Endothelial cell of umbilical vein (primary cell): ENCODE results near the gene BAZ1A. TPM values are rescaled to one million over a fixed set of nuclear protein-coding genes. Genes with fewer than 3 reads are reported as not detected.

ENCODE experiments used
- BruUV-seq: library from RNA; stranded (reverse); fragments of 400-500 nt; replicated peaks from 2 replicates; lab custom pipeline; 2021; lab: Mats Ljungman, UMichigan
- CTCF ChIA-PET: fragments of 300-600, 350-600 bp; sonication (Branson Sonifier 250); formaldehyde crosslinking; loops from one replicate; lab custom pipeline; 2021; ENCODE audit warnings: antibody characterized with exemption, inconsistent platforms; lab: Charles Lee
- POLR2A ChIA-PET: fragments of 300-600, 350-600 bp; sonication (Branson Sonifier 250); formaldehyde crosslinking; loops from one replicate; lab custom pipeline; 2021; ENCODE audit warnings: antibody characterized with exemption, inconsistent platforms; lab: Charles Lee
- DNase-seq: peaks from one replicate; pipeline ENCODE4 v3.0.0-alpha.2; 2011; ENCODE audit warnings: low read depth, low spot score
- FAIRE-seq: peaks from 2 replicates; lab custom pipeline; 2011; peaks lifted over from hg19 to GRCh38; lab: Jason Lieb, UNC
- H2AFZ ChIP-seq: 2 replicates; pipeline ENCODE4 v1.6.0; 2012; ENCODE audit warnings: low read depth, low read length, control low read depth, inconsistent platforms
- H3K27ac ChIP-seq: 2 replicates; pipeline ENCODE4 v1.5.1; 2011; ENCODE audit warnings: low read depth, mild to moderate bottlenecking, control low read depth, low read length, moderate library complexity; ENCODE audit not compliant: insufficient read depth
- H3K27me3 ChIP-seq, 2 experiments: 2 replicates each; pipeline versions ENCODE4 v1.6.0 to v1.6.1; 2011; ENCODE audit warnings: low read length in 2 of 2, mixed read lengths in 1 of 2; ENCODE audit not compliant: control insufficient read depth in 2 of 2, insufficient read depth in 2 of 2
- H3K36me3 ChIP-seq, 2 experiments: 2 replicates in 1 of 2; 3 replicates in 1 of 2; pipeline ENCODE4 v1.5.1; 2011; ENCODE audit warnings: low read length in 2 of 2, mild to moderate bottlenecking in 1 of 2, moderate library complexity in 1 of 2; ENCODE audit not compliant: control insufficient read depth in 2 of 2, insufficient read depth in 2 of 2; ENCODE audit errors: extremely low read depth in 1 of 2
- H3K4me1 ChIP-seq: 3 replicates; pipeline ENCODE4 v1.5.1; 2011; ENCODE audit warnings: mild to moderate bottlenecking, low read length; ENCODE audit not compliant: control insufficient read depth, insufficient read depth; ENCODE audit errors: extremely low read depth
- H3K4me2 ChIP-seq: 2 replicates; pipeline ENCODE4 v1.6.1; 2011; ENCODE audit warnings: low read length, control low read depth, mixed read lengths; ENCODE audit not compliant: insufficient read depth
- H3K4me3 ChIP-seq, 3 experiments: fragments of 200-600 bp in 1 of 3; sonication (generic), shearing (Covaris generic) in 1 of 3; replicated peaks in 1 of 3; 2 replicates each; pipeline ENCODE4 v1.5.1; 2011 to 2016; ENCODE audit warnings: control low read depth in 3 of 3, low read length in 3 of 3, mild to moderate bottlenecking in 2 of 3, inconsistent platforms in 1 of 3, low read depth in 1 of 3, moderate library complexity in 1 of 3; ENCODE audit not compliant: insufficient read depth in 1 of 3
- H3K79me2 ChIP-seq: 2 replicates; pipeline ENCODE4 v1.6.0; 2012; ENCODE audit warnings: low read length, inconsistent platforms; ENCODE audit not compliant: control insufficient read depth, insufficient read depth
- H3K9ac ChIP-seq: replicated peaks from 2 replicates; pipeline ENCODE3; 2011; ENCODE audit warnings: low read length, control low read depth; ENCODE audit not compliant: insufficient read depth; ENCODE audit errors: extremely low read depth
- H3K9me1 ChIP-seq: replicated peaks from 3 replicates; pipeline ENCODE4 v1.6.0; 2011; ENCODE audit warnings: mild to moderate bottlenecking, low read length; ENCODE audit not compliant: control insufficient read depth, insufficient read depth; ENCODE audit errors: extremely low read depth
- H3K9me3 ChIP-seq: replicated peaks from 2 replicates; pipeline ENCODE4 v1.5.1; 2012; ENCODE audit warnings: low read length, inconsistent platforms; ENCODE audit not compliant: control insufficient read depth, insufficient read depth
- H4K20me1 ChIP-seq: replicated peaks from 2 replicates; pipeline ENCODE3; 2011; ENCODE audit warnings: mild to moderate bottlenecking, low read length; ENCODE audit not compliant: control insufficient read depth, insufficient read depth; ENCODE audit errors: extremely low read depth
- CTCF ChIP-seq, 2 donors: IDR thresholded peaks; 1 replicate in 1 of 2; 2 replicates in 1 of 2; pipeline ENCODE4 v1.5.1; 2011; ENCODE audit warnings: low read length in 2 of 2, mild to moderate bottlenecking in 2 of 2, moderate library complexity in 2 of 2, control low read depth in 1 of 2, inconsistent platforms in 1 of 2, low read depth in 1 of 2; ENCODE audit not compliant: insufficient read depth in 1 of 2; ENCODE audit errors: extremely low read depth in 1 of 2
- EZH2 ChIP-seq: IDR thresholded peaks from 2 replicates; pipeline ENCODE4 v1.6.1; 2012; ENCODE audit warnings: borderline replicate concordance, low read depth, mild to moderate bottlenecking, moderate library complexity, low read length, inconsistent platforms; ENCODE audit not compliant: severe bottlenecking
- FOS ChIP-seq: IDR thresholded peaks from 2 replicates; pipeline ENCODE4 v1.6.1; 2011; ENCODE audit warnings: mild to moderate bottlenecking, low read length, moderate library complexity, borderline replicate concordance; ENCODE audit not compliant: insufficient read depth
- GATA2 ChIP-seq: IDR thresholded peaks from 2 replicates; pipeline ENCODE4 v1.7.0; 2011; ENCODE audit warnings: low read depth, mild to moderate bottlenecking, moderate library complexity, mixed read lengths, low read length; ENCODE audit not compliant: insufficient read length, insufficient read depth
- JUN ChIP-seq: IDR thresholded peaks from 2 replicates; pipeline ENCODE4 v1.6.1; 2011; ENCODE audit warnings: borderline replicate concordance, low read depth; ENCODE audit not compliant: insufficient read length, insufficient read depth
- MAX ChIP-seq: IDR thresholded peaks from 2 replicates; pipeline ENCODE4 v1.6.1; 2011; ENCODE audit not compliant: insufficient read depth, insufficient read length
- MYC ChIP-seq: IDR thresholded peaks from one replicate; pipeline ENCODE4 v1.6.1; 2011; ENCODE audit warnings: mild to moderate bottlenecking, low read depth, low read length
- POLR2A ChIP-seq: IDR thresholded peaks from 2 replicates; pipeline ENCODE4 v1.6.1; 2012; ENCODE audit warnings: low read depth, mild to moderate bottlenecking, control low read depth, low read length
- POLR2AphosphoS5 ChIP-seq: IDR thresholded peaks from 2 replicates; pipeline ENCODE4 v1.6.1; 2012; ENCODE audit warnings: low read depth, mild to moderate bottlenecking, control low read depth, low read length, moderate library complexity; ENCODE audit not compliant: insufficient read depth
- dilution Hi-C: fragments of 300-500 bp; cut with MboI; formaldehyde crosslinking; loops from one replicate; pipeline ENCODE4 v1.15.0; 2019; ENCODE audit warnings: low sequenced_read_pairs; ENCODE audit not compliant: extremely low pct_ligation_motif_present
- intact Hi-C: fragments of 100-400 bp; cut with micrococcal nuclease; formaldehyde crosslinking; loops from one replicate; pipeline ENCODE4 v1.10.0; 2022
- polyA plus RNA-seq, 4 experiments: library from polyadenylated mRNA; depleted of rRNA in 3 of 4; stranded (reverse) in 3 of 4; unstranded in 1 of 4; fragments of >200 nt; gene quantifications; 2 replicates each; pipeline versions ENCODE4 v1.2.1 to v1.2.3, GENCODE V29; 2011 to 2012; ENCODE audit warnings: missing spikeins in 1 of 4
- total RNA-seq: library from RNA; stranded (reverse); gene quantifications from 2 replicates; pipeline ENCODE4 v1.2.3, GENCODE V29; 2021

The BAZ1A gene
- total and polyA plus RNA-seq, 2 donors (not counting 3 experiments of a cell fraction or from before 2014, with no cell fraction given), result 15.2 to 52.1 TPM

DNA sequence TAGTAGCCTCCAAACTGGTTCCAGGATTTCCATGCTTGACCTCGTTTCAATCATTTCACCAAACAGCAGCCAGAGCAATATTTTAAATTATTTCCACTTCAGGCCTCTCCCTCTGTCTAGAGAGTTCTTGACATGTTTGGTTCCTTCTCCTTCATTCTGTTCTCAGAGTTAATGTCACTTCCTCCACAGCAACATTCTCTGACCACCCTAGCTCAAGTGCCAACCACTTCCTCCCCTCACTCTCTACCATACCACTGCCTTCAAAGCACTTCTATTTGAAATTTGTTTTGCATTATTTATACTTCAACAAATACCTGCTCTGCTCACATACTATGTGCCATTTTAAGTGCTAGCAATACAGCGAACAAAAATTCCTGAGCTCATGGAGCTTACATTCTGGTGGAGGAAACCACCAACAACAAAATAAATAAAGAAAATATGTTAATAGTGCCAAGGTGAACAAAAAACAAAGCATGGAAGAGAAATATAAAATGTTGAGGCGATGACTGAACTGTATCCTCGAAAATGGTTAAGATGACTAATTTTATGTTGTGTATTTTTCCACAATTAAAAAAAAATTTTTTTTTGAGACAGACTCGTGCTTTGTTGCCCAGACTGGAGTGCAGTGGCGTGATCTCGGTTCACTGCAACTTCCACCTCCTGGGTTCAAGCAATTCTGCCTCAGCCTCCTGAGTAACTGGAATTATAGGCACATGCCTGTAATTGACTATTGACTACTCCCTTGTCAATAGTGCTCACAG is 17.3 kb downstream of the BAZ1A start:
- no peak for FAIRE-seq
- Histone ChIP-seq H3K4me3 (no peak overlapping the region), H3K79me2 (peaks cover 27% of the 10 kb centered on the region), H3K9ac (no peak overlapping the region), H3K27me3 (no peaks in the 10 kb centered on the region), H2AFZ (no peak overlapping the region), H3K36me3 (peaks cover 2 to 11% of the 10 kb centered on the region in 2 experiments), H3K4me1 (no peaks in the 10 kb centered on the region), H3K27ac (no peak overlapping the region), H3K9me3 (no peaks in the 10 kb centered on the region), H3K9me1 (no peaks in the 10 kb centered on the region), H4K20me1 (no peaks in the 10 kb centered on the region), H3K4me2 (no peak overlapping the region)
- no TSS peak for BruUV-seq
- TF ChIP-seq MAX, result no peak
- no peak for TF ChIP-seq MYC
- TF ChIP-seq JUN, result no peak
- TF ChIP-seq CTCF (IDR thresholded peaks at IDR 0.05; ENCODE audit: extremely low read depth in 1 of 2, insufficient read depth in 1 of 2, low read depth in 1 of 2, low read length in 2 of 2), result no peak
- TF ChIP-seq POLR2A, result no peak
- TF ChIP-seq GATA2, result no peak
- no peak for TF ChIP-seq POLR2AphosphoS5
- no peak for TF ChIP-seq FOS
- TF ChIP-seq EZH2, result no peak
- intact Hi-C loops (no loop called here), dilution Hi-C loops (no loop called here)
- no peak for DNase-seq
- ChIA-PET POLR2A (no interaction called here), CTCF (interaction anchor here (0.6 to 0.7 kb wide), 2 partner anchors 9 to 703 kb away, joined by 3 to 4 read pairs; no protein-coding TSS in a partner anchor)
